Neuronal stem cell (in vitro differentiated cells): Measurements from ENCODE around the gene ERCC4.

Experiments used
- DNase-seq: peaks from one replicate; pipeline ENCODE4 v3.0.0-alpha.2; 2013; ENCODE audit warnings: low spot score
- H2AFZ ChIP-seq: one replicate; pipeline ENCODE4 v1.6.1; 2013; ENCODE audit warnings: mild to moderate bottlenecking, low read length, inconsistent platforms
- H2AK5ac ChIP-seq: 2 replicates; pipeline ENCODE4 v1.6.1; 2013; ENCODE audit warnings: low read depth, mild to moderate bottlenecking, inconsistent platforms, low read length, moderate library complexity, mixed read lengths
- H2BK120ac ChIP-seq: 2 replicates; pipeline ENCODE4 v1.6.1; 2013; ENCODE audit warnings: low read depth, mild to moderate bottlenecking, inconsistent platforms, low read length, moderate library complexity, mixed read lengths
- H2BK12ac ChIP-seq: one replicate; pipeline ENCODE4 v1.6.1; 2013; ENCODE audit warnings: low read length, inconsistent platforms
- H2BK15ac ChIP-seq: 2 replicates; pipeline ENCODE4 v1.6.1; 2013; ENCODE audit warnings: mild to moderate bottlenecking, low read length, inconsistent platforms, mixed read lengths
- H2BK5ac ChIP-seq: one replicate; pipeline ENCODE4 v1.6.1; 2013; ENCODE audit warnings: inconsistent platforms, mild to moderate bottlenecking, low read length, moderate library complexity
- H3K14ac ChIP-seq: one replicate; pipeline ENCODE4 v1.6.1; 2013; ENCODE audit warnings: low read length, inconsistent platforms
- H3K18ac ChIP-seq: 2 replicates; pipeline ENCODE4 v1.6.1; 2013; ENCODE audit warnings: low read length, inconsistent platforms
- H3K23ac ChIP-seq: 2 replicates; pipeline ENCODE4 v1.6.1; 2013; ENCODE audit warnings: low read depth, mild to moderate bottlenecking, mixed read lengths, low read length, inconsistent platforms; ENCODE audit not compliant: poor library complexity
- H3K27ac ChIP-seq: replicated peaks from 3 replicates; pipeline ENCODE4 v1.5.1; 2013; ENCODE audit warnings: low read length, inconsistent platforms
- H3K27me3 ChIP-seq, 3 experiments: 2 replicates each; pipeline ENCODE4 v1.6.1; 2013; ENCODE audit warnings: low read length in 3 of 3, mild to moderate bottlenecking in 2 of 3, inconsistent platforms in 1 of 3, low read depth in 1 of 3, mixed read lengths in 1 of 3, moderate library complexity in 1 of 3; ENCODE audit not compliant: control insufficient read depth in 3 of 3, insufficient read depth in 3 of 3
- H3K36me3 ChIP-seq, 2 donors: replicated peaks in 1 of 2; 2 replicates each; pipeline ENCODE4 v1.6.1; 2013; ENCODE audit warnings: low read length in 2 of 2; ENCODE audit not compliant: control insufficient read depth in 2 of 2, insufficient read depth in 2 of 2
- H3K4ac ChIP-seq: 2 replicates; pipeline ENCODE4 v1.6.1; 2013; ENCODE audit warnings: inconsistent platforms, mild to moderate bottlenecking, low read length, moderate library complexity
- H3K4me1 ChIP-seq, 2 donors: 1 replicate in 1 of 2; 2 replicates in 1 of 2; pipeline ENCODE4 v1.6.1; 2013; ENCODE audit warnings: low read length in 2 of 2, low read depth in 1 of 2; ENCODE audit not compliant: control insufficient read depth in 2 of 2, insufficient read depth in 1 of 2
- H3K4me2 ChIP-seq: one replicate; pipeline ENCODE4 v1.6.1; 2013; ENCODE audit warnings: mild to moderate bottlenecking, low read length, inconsistent platforms; ENCODE audit not compliant: insufficient read depth, poor library complexity, severe bottlenecking
- H3K4me3 ChIP-seq, 2 donors: 2 replicates each; pipeline ENCODE4 v1.5.1; 2013; ENCODE audit warnings: low read length in 2 of 2, mild to moderate bottlenecking in 2 of 2, inconsistent platforms in 1 of 2, moderate library complexity in 1 of 2
- H3K79me1 ChIP-seq: one replicate; pipeline ENCODE4 v1.6.1; 2013; ENCODE audit warnings: low read depth, mild to moderate bottlenecking, inconsistent platforms, low read length, moderate library complexity
- H3K9ac ChIP-seq: one replicate; pipeline ENCODE4 v1.6.1; 2013; ENCODE audit warnings: mild to moderate bottlenecking, low read depth, low read length, inconsistent platforms; ENCODE audit not compliant: poor library complexity
- H3K9me3 ChIP-seq, 2 donors: replicated peaks in 1 of 2; 2 replicates each; pipeline versions ENCODE3 to v1.6.1; 2013; ENCODE audit warnings: low read length in 2 of 2, mild to moderate bottlenecking in 2 of 2, inconsistent platforms in 1 of 2, low read depth in 1 of 2, mixed read lengths in 1 of 2, moderate library complexity in 1 of 2; ENCODE audit not compliant: control insufficient read depth in 2 of 2, insufficient read depth in 1 of 2
- H4K8ac ChIP-seq: one replicate; pipeline ENCODE4 v1.6.1; 2013; ENCODE audit warnings: low read depth, mild to moderate bottlenecking, inconsistent platforms, low read length, moderate library complexity
- H4K91ac ChIP-seq: one replicate; pipeline ENCODE4 v1.6.1; 2013; ENCODE audit warnings: low read length, low read depth, mild to moderate bottlenecking, inconsistent platforms; ENCODE audit not compliant: poor library complexity
- WGBS, 2 donors: extraction: QIAGEN DNeasy Blood & Tissue Kit; methylation state at CpG; one replicate each; pipeline ENCODE4 v1.1.7; 2013; ENCODE audit warnings: missing lambda C conversion rate in 2 of 2, mixed read lengths in 1 of 2; ENCODE audit not compliant: insufficient read length in 2 of 2, insufficient replicate concordance in 1 of 2; ENCODE audit errors: extremely low coverage in 2 of 2; 5-methylcytosine and 5-hydroxymethylcytosine counted together

Gene ERCC4

DNA sequence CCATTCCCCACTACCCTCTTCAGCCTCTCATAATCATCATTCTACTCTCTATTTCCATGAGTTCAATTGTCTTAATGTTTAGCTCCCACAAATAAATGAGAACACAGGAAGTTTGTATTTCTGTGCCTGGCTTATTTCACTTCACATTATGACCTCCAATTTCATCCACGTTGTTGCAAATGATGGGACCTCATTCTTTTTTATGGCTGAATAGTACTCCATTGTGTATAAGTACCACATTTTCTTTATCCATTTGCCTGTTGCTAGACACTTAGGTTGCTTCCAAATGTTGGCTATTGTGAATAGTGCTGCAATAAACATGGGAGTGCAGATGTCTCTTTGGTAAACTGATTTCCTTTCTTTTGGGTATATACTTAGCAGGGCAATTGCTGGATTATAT is 42.3 kb downstream of the ERCC4 start:
- Histone ChIP-seq H3K4me2 (no peak overlapping the region), H3K4ac (no peak overlapping the region), H2BK120ac (no peak overlapping the region), H3K4me1 (peaks cover 3 to 6% of the 10 kb centered on the region in 2 donors), H2AK5ac (no peak overlapping the region), H3K9ac (no peak overlapping the region), H3K23ac (no peak overlapping the region), H3K36me3 (no peaks in the 10 kb centered on the region), H3K79me1 (no peaks in the 10 kb centered on the region), H3K18ac (no peak overlapping the region), H4K8ac (no peak overlapping the region), H4K91ac (no peak overlapping the region), H3K14ac (no peak overlapping the region), H3K9me3 (no peaks in the 10 kb centered on the region), H3K27ac (no peak overlapping the region), H2AFZ (no peak overlapping the region), H2BK15ac (no peak overlapping the region), H3K4me3 (no peak overlapping the region), H2BK12ac (no peak overlapping the region), H3K27me3 (no peaks in the 10 kb centered on the region), H2BK5ac (no peak overlapping the region)
- no peak for DNase-seq
- no CpG with 5 or more reads among the region's 1 CpG for WGBS, 2 donors

DNA sequence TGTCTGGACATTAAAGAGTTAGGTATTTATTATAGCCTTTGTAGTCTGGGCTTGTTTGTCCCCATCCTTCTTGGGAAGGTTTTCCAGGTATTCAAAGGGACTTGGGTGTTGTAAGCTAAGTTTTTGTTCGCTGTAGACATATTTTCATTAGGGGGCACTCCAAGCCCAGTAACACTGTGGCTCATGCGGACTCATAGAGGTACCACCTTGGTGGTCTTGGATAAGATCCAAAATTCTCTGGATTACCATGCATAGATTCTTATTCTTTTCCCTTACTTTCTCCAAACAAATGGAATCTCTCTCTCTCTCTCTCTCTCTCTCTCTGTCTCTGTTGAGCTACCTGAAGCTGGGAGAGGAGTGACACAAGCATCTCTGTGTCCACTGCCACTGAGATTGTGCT is 48.9 kb downstream of the ERCC4 start:
- Histone ChIP-seq H3K23ac (no peak overlapping the region), H3K36me3 (no peaks in the 10 kb centered on the region), H4K91ac (no peak overlapping the region), H3K4me1 (no peaks in the 10 kb centered on the region), H3K27ac (no peak overlapping the region), H3K9me3 (peaks cover 0 to 5% of the 10 kb centered on the region in 2 donors), H2AFZ (no peak overlapping the region), H3K14ac (no peak overlapping the region), H3K79me1 (no peaks in the 10 kb centered on the region), H2AK5ac (no peak overlapping the region), H3K9ac (no peak overlapping the region), H3K4me2 (no peak overlapping the region), H4K8ac (no peak overlapping the region), H3K4me3 (no peak overlapping the region), H2BK120ac (no peak overlapping the region), H2BK5ac (no peak overlapping the region), H2BK12ac (no peak overlapping the region), H3K4ac (no peak overlapping the region), H3K18ac (no peak overlapping the region), H2BK15ac (no peak overlapping the region), H3K27me3 (no peaks in the 10 kb centered on the region)
- DNase-seq = no peak
- no CpG with 5 or more reads among the region's 2 CpGs for WGBS, 2 donors

- Histone ChIP-seq H2BK12ac (no peak overlapping the region), H3K4ac (no peak overlapping the region), H3K14ac (no peak overlapping the region), H2BK5ac (no peak overlapping the region), H2BK120ac (no peak overlapping the region), H2AK5ac (no peak overlapping the region), H3K23ac (no peak overlapping the region), H3K4me1 (no peaks in the 10 kb centered on the region), H2AFZ (no peak overlapping the region), H3K4me2 (no peak overlapping the region), H3K9ac (no peak overlapping the region), H4K91ac (no peak overlapping the region), H3K36me3 (no peaks in the 10 kb centered on the region), H3K79me1 (no peaks in the 10 kb centered on the region), H3K4me3 (no peak overlapping the region), H3K9me3 (peaks cover 0 to 5% of the 10 kb centered on the region in 2 donors), H4K8ac (no peak overlapping the region), H3K27ac (no peak overlapping the region), H3K18ac (no peak overlapping the region), H2BK15ac (no peak overlapping the region), H3K27me3 (no peaks in the 10 kb centered on the region)
- no peak for DNase-seq
- WGBS, 2 donors = no CpG with 5 or more reads among the region's 3 CpGs
These were observed 49.8 kb downstream of the ERCC4 start for GRCh38 chr16:13969711-13970110.

GRCh38 chr16:13970708-13971422 is 50.9 kb downstream of the ERCC4 start:
- Histone ChIP-seq H4K8ac (no peak overlapping the region), H2BK120ac (no peak overlapping the region), H3K4me3 (no peak overlapping the region), H3K9me3 (peaks cover 0 to 5% of the 10 kb centered on the region in 2 donors), H3K36me3 (no peaks in the 10 kb centered on the region), H3K14ac (no peak overlapping the region), H3K9ac (no peak overlapping the region), H3K23ac (no peak overlapping the region), H2AFZ (no peak overlapping the region), H4K91ac (no peak overlapping the region), H2BK15ac (no peak overlapping the region), H3K4ac (no peak overlapping the region), H3K4me2 (no peak overlapping the region), H3K18ac (no peak overlapping the region), H2AK5ac (no peak overlapping the region), H3K4me1 (no peaks in the 10 kb centered on the region), H3K79me1 (no peaks in the 10 kb centered on the region), H2BK5ac (no peak overlapping the region), H3K27me3 (no peaks in the 10 kb centered on the region), H3K27ac (no peak overlapping the region), H2BK12ac (no peak overlapping the region)
- no peak for DNase-seq
